Inferior parietal cortex (tissue), 1 donor: ENCODE data around the gene SURF1.
A peak's percentile ranks its signal among the peaks of the same experiment; 100 is the strongest.
"Not testable (repeated sequence)": the region's sequence is repeated elsewhere in the genome, so short reads cannot be mapped to it uniquely, and the experiment has no call there.

ENCODE experiments used
- DNase-seq: peaks from one replicate; pipeline ENCODE4 v3.0.0-alpha.2; 2016; ENCODE audit errors: extremely low spot score

Gene SURF1

GRCh38 chr9:133383438-133383837, 27.2 kb upstream of the SURF1 start:
- no peak for DNase-seq

GRCh38 chr9:133382507-133383141, 26.3 kb upstream of the SURF1 start:
- no peak for DNase-seq

- DNase-seq: peak; percentile 47
These were observed 24.4 kb upstream of the SURF1 start for GRCh38 chr9:133380734-133381133.

- no peak for DNase-seq
These were observed 23.1 kb upstream of the SURF1 start for GRCh38 chr9:133379153-133380086.

- no peak for DNase-seq
These were observed 22.2 kb upstream of the SURF1 start for GRCh38 chr9:133378408-133378962.

- no peak for DNase-seq
These were observed 21.5 kb upstream of the SURF1 start for GRCh38 chr9:133377721-133378216.

GRCh38 chr9:133377280-133377679, 21.0 kb upstream of the SURF1 start:
- not testable (repeated sequence) for DNase-seq

- peak; percentile 90 for DNase-seq
These were observed 19.7 kb upstream of the SURF1 start, which contains the start of the genes STKLD1 and SURF4 for GRCh38 chr9:133375724-133376654. Gene STKLD1 (plus strand): TSS chr9:133376366. CDS start chr9:133376474, 108 bp downstream. Gene SURF4 (minus strand): TSS chr9:133376060. CDS start chr9:133375969, 91 bp downstream.

GRCh38 chr9:133375116-133375723, 18.9 kb upstream of the SURF1 start:
- no peak for DNase-seq

GRCh38 chr9:133374612-133375115, 18.4 kb upstream of the SURF1 start:
- DNase-seq: no peak

GRCh38 chr9:133372144-133372543, 15.9 kb upstream of the SURF1 start:
- no peak for DNase-seq

- no peak for DNase-seq
These were observed 15.0 kb upstream of the SURF1 start for GRCh38 chr9:133371261-133371711.

- no peak for DNase-seq
These were observed 14.4 kb upstream of the SURF1 start for GRCh38 chr9:133370685-133371084.

- DNase-seq: no peak
These were observed 13.6 kb upstream of the SURF1 start for GRCh38 chr9:133369933-133370332.

GRCh38 chr9:133369422-133369821, 13.1 kb upstream of the SURF1 start:
- no peak for DNase-seq

- DNase-seq: no peak
These were observed 12.1 kb upstream of the SURF1 start for GRCh38 chr9:133368249-133368881.

GRCh38 chr9:133367778-133368177, 11.5 kb upstream of the SURF1 start:
- no peak for DNase-seq

GRCh38 chr9:133367221-133367620, 10.9 kb upstream of the SURF1 start:
- DNase-seq: no peak

- DNase-seq: no peak
These were observed 10.1 kb upstream of the SURF1 start for GRCh38 chr9:133366435-133366834.
